ELF-1 (cell line): ENCODE results near the gene YAF2.

ENCODE experiments used
- DNase-seq: peaks from one replicate; pipeline ENCODE4 v3.0.0-alpha.2; 2016; ENCODE audit warnings: low read depth, low spot score

The YAF2 gene

DNA sequence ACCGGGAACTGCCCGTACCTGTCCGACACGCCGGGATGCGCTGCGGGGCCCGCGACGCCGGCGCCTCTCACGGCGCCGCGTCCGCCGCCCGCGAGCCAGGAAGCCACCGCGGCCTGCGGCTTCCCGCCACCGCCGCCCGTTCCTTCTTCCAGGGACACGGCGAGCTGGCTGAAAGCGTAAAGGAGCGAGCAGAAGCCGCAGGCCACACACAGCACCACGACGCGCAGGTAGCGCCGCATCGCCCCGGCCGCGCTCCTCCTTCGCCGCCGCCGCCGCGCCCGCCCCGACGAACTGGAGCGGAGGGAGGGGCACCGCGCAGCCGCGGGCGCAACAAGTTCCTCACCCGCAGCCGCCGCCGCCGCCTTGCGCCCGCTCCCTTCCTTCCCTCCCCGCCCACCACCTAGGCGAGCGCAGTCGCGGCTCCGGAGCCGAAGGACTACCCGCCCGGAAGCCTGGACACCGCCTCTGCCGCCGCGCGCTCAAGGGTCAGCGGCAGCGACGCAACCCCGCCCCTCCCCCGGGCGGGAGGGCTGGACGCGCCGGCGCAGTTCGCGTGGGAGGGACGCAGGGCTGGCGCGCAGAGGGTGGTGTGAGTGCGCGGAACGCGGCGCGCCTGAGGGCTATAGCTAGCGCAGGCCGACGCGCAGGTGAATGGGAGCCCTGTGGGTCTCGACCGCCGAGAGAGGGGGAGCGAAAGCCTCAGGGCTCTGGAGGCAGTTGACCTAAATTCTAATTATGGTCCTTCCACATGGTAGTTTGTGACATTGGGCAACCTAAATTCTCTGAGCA lies 93.4 kb downstream of the YAF2 start, which contains the start of gene GXYLT1:
Gene GXYLT1 (minus strand): TSS at position 467 of the 789 bp plus-strand sequence. CDS start 228 bp downstream, at position 239.
- peak; percentile 96 for DNase-seq

DNA sequence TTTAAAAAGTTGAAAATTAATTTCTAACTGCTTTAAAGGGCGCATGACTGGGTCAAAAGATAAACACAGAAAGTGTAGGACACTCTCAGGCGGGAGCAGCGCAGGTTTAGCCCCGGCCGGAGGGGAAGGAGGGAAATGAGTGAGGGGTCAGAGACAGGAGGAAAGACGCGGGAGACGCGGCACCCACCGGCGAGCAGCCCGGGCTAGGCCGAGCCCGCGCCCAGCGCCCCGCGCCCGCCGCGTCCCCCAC lies 94.0 kb downstream of the YAF2 start:
- peak; percentile 34 for DNase-seq

- peak; percentile 11 for DNase-seq
Observed at GRCh38 chr12:42143452-42144157, 94.4 kb downstream of the YAF2 start.

- DNase-seq: no peak
Observed at GRCh38 chr12:42141981-42142606, 96.0 kb downstream of the YAF2 start.

GRCh38 chr12:42140901-42141300 lies 97.1 kb downstream of the YAF2 start:
- peak; percentile 32 for DNase-seq

- DNase-seq: no peak
Observed at GRCh38 chr12:42135259-42135814, 102.7 kb downstream of the YAF2 start.

DNA sequence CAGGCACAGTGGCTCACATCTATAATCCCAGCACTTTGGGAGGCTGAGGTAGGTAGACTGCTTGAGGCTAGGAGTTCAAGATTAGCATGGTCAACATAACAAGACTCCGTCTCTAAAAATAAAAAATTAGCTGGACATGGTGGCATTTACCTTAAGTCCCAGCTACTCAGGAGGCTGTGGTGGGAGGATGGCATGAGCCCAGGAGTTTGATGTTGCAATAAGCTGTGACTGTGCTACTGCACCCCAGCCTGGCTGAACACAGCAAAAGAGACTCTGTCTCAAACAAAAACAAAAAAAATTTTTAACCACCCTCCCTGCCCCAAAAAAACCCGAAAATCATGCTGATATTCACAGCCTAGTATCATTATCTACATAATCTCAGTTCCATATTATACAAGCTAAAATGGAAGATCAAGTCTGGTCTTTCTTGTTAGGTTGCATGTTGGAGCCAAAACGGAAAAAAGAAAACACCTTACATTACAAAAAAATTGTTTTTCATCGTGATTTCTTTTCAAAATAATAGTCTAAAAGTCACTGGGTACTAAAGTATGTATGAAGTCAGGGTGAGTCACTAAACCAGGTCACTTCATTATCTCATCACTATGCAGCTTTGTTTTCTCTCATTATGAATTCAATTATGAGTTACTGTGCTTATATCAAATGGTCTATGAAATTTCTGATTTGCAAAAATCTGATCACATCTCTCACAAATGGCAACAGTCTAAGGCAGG lies 107.2 kb downstream of the YAF2 start:
- DNase-seq: no peak

- DNase-seq: peak; percentile 37
Observed at GRCh38 chr12:42129595-42130204, 108.3 kb downstream of the YAF2 start.

DNA sequence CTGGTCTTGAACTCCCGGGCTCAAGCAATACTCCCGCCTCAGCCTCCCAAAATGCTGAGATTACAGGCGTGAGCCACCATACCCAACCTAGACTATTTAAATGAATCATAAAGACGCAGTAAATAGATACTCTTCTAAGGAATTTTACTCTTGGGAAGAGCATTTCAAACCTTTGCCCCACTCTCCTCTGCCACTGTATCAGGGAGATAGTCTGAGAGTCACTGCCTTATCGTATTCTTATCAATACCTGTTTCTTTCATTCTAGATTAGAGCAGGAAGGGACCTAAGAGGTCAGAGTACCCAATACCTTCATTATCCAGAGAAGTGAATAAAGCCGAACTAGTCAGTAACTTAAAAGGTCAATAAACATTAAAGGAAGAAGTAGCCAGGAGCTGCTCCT lies 109.2 kb downstream of the YAF2 start:
- no peak for DNase-seq

DNA sequence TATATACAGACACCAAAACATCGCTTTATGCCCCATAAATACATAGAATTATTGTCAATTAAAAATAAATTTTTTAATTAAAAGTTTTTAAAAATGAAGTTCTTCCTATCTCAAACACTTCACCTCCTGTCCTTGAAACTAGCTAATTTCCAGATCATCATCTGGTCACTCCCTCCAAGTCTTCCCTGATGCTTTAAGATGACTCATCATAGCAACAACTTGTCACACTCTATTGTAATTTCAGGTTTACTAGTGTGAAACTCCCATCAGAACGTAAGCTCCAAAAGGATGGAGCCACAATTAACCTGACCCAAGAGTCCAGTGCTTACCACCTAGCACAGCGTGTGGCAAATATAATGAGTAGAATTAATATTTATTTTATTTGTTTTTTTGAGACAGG lies 109.7 kb downstream of the YAF2 start:
- no peak for DNase-seq

DNA sequence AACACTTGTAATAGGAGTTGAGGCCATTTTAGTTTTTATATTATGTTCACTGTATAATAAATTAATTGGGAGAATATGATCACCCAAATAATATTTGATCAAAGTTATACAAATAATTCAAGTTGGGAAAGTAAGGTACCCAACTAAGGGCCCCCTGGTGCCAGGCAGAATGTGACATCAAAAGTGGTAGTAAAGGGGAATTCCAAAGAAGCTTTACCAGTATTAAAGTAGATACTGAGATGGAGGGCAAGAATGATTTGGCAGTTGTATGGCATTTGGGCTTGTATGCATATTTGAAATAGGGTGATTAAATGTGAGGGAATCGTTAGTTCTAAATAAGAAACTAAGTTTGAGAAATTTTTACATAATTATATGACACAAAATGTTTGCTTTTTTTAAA lies 111.1 kb downstream of the YAF2 start:
- DNase-seq: no peak

- DNase-seq: peak; percentile 73
Observed at GRCh38 chr12:42125388-42125767, 112.7 kb downstream of the YAF2 start.

DNA sequence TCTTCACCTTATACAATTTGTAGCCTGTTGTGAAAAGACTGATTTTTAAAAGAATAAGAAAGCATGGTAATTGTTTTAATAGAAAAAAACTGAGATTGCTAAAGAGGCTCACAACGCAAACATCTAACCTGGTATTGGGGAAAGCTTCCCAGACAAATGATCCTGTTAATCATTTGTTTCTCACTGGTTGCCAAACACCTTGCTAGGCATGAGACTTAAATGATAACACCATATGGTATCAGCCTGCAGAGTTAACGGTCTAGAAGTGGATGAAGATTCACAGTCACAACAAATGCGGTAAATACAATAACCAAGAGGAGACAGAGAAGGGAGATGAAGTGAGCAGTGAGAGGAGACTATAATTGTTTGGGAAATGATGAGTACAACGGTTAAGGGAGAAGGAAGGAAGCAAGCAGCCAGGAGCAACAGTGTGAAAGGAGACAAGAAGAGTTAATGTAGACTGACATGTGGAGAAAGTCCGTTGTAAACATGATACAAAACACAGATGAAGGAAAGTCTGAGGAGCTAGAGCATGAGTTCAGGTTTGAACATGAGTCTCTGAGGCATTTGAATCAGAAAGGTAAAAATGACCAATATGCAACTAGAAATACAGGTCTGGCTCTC lies 113.2 kb downstream of the YAF2 start:
- DNase-seq: no peak

- DNase-seq: no peak
Observed at GRCh38 chr12:42119085-42119633, 118.9 kb downstream of the YAF2 start.

- DNase-seq: no peak
Observed at GRCh38 chr12:42118136-42118879, 119.7 kb downstream of the YAF2 start.

- no peak for DNase-seq
Observed at GRCh38 chr12:42109031-42109430, 129.0 kb downstream of the YAF2 start.
